Left hindlimb (tissue), 1 donor: Measurements from ENCODE around the gene NLRP1.

Experiments used
- DNase-seq: peaks from one replicate; pipeline ENCODE4 v3.0.0-alpha.2; 2018

NLRP1 gene

GRCh38 chr17:5584383-5585286 lies at the start of gene NLRP1:
Gene NLRP1 (minus strand): TSS chr17:5584509. CDS start chr17:5583957, 552 bp downstream.
- peak; percentile 87 for DNase-seq

DNA sequence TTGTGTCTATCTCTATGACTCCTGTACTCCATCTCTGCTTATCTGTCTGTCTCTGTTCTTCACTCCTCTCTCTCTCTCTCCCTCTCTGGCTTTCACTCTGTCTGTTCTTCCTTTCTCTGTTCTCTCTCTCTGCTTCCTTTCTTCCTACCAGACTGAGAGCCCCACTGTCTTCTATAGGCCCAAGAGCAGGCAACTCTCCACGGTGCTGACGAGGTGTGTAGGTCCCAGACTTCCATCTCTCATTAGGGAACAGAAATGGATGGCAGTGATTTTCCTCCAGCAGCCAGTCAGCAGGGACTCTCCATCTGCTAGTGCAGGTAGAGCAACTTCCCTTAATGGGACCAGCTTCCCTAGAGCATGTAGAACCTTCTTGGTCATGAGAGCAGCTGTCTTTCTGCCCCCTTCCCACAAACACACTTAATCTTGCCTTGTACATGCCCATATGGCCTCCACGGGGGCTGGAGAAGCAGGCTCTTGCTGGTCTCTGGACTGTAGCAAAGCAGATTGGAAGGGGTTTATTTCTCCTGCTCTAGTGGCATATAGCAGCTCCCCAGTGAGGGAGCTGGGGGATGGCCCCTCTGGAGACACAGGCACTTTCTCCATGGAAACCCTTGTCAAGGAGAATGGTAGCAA lies 47.8 kb upstream of the NLRP1 start:
- DNase-seq: no peak

GRCh38 chr17:5630434-5630833 lies 46.1 kb upstream of the NLRP1 start:
- DNase-seq: no peak

- no peak for DNase-seq
Observed at GRCh38 chr17:5629128-5629527, 44.8 kb upstream of the NLRP1 start.

DNA sequence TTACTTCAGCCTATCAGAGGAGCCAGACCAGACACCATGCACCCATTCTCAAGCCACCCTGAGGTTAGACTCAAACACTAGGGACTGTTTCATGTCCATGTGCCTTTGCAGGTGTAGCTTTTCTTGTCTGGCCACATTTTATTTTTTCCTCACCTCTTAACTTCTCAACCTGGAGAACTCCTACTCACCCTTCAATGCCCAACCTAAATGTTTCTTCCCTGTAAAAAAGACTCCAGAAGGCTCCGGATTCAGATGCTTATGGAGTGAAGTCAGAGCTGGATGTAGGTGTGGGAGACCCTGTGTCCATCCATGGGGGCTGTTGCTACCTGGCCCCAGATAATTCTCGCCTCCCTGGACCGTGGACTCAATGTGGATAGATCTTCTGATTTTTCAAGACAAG lies 44.0 kb upstream of the NLRP1 start:
- no peak for DNase-seq

GRCh38 chr17:5624211-5624610 lies 39.9 kb upstream of the NLRP1 start:
- no peak for DNase-seq

DNA sequence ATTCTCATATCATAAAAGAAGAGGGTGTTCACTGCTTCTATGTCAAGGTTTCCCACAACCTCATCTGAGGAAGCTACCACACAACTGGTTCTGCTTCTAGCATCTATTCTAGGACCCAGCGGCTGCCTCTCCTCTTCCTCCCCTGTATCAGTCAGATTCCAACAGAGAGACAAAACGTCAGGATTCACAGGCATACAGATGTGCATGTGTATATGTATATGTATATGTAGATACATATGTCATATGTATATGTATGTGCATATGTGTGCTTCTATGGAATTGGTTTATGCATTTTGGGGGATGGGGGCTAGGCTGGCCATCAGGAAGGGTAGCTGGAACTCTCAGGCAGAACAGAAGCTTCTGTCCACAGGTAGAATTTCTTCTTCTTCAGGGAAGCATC lies 37.4 kb upstream of the NLRP1 start:
- DNase-seq: no peak

GRCh38 chr17:5621026-5621425 lies 36.7 kb upstream of the NLRP1 start:
- no peak for DNase-seq

- DNase-seq: no peak
Observed at GRCh38 chr17:5619088-5619740, 34.9 kb upstream of the NLRP1 start.

DNA sequence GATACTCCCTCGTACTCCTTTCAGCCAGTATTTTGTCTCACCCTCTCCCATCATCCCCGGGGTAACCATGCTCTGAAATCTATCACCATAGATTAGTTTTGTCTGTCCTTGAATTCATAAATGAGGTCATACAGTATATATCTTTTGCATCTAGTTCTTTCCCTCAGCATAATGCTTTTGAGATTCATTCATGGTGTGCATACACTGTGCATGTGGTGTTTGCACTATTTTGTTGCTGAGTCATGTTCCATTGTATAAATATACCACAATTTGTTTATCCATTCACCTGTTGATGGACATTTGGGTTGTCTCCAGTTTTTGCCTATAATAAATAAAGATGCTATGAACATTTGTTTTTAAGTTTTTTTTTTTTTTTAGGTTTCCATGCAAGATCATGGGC lies 34.2 kb upstream of the NLRP1 start:
- no peak for DNase-seq

GRCh38 chr17:5615476-5615875 lies 31.2 kb upstream of the NLRP1 start:
- no peak for DNase-seq

- DNase-seq: no peak
Observed at GRCh38 chr17:5610956-5611355, 26.6 kb upstream of the NLRP1 start.

DNA sequence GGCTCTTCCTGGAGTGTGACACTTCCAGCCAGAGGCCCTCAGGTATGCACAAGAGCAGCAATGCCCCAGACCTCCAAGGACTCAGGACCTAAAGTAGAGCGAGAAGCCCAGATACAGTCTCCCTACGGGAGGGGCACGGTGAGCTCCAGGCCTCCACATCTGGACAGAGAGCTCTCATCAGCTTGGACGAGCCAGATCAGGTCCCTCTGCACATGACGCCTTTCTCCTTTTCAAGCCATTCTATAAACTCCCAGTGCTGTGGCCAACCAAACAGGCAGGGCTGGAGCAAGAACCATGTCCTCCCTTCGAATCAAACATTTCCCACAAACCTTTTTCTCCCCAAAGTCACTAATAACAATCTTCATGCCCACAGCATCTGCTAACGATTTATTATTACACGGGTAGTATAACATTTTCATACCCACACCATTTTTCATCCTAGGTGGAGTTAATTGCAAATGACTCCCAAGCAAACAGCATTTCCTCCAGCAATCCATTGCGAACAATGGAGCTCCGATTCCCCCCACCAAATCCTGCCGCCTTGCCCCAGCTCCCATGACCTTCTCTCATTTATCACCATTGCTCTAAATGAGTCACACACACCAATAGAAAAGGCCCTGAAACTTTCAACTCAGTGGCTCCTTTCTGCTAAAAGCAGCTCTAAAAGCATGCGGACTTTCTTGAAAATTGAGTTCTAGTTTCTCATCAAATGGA lies 24.2 kb upstream of the NLRP1 start:
- DNase-seq: no peak

- DNase-seq: no peak
Observed at GRCh38 chr17:5607946-5608345, 23.6 kb upstream of the NLRP1 start.

DNA sequence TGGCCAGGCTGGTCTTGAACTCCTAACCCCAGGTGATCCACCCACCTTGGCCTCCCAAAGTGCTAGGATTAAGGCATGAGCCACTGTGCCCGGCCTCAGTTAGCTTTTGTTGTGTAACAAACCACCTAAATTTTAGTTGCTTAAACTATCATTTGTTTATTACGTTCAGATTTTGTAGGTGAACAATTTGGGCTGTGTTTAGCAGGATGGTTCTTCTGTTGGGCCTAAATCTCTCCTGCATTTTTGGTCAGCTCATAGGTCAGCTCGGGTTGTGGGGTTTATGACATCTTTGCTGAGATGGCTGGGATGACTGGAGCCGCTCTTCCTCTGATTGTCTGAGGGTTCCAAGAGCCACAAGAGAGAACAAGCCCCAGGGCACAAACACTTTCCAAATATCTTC lies 21.1 kb upstream of the NLRP1 start:
- DNase-seq: no peak

GRCh38 chr17:5600041-5600440 lies 15.7 kb upstream of the NLRP1 start:
- no peak for DNase-seq

DNA sequence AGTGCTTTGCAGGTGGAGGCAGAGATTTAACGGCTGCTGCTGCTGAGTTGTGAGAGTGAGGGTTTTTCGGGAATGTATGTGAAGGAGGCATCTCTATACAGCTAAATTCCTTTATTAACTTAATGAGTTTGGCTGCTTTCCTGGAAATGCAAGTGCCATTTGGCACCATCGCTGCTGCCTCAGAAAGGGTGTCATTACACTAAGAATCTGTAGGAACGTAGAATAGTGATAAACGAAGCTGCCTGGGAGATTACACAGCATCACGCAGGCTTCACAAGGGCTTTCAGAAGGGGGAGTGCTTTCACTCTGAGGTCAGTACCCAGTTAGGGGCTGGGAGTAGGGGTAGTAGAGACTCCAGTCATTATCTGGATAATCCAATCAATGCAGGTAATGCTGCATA lies 14.1 kb upstream of the NLRP1 start:
- no peak for DNase-seq

DNA sequence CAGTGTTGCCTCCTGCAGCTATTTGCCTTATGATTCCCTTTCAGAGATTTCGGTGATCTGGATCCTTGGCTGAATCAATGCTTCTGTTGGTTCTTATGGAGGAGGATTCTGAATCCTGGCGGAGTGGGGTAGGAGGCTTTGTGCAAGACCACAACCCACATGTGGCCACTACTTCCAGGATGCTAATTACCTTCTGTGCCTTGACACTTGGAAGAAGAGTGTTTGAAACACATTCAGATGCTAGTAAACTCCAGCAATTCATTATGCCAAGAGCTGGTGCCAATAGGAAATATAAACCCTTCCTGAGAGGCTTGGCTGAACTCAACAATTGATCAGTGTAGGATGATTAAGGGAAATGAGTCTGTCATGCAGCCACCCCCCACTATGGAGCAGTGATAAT lies 12.1 kb upstream of the NLRP1 start:
- DNase-seq: no peak

DNA sequence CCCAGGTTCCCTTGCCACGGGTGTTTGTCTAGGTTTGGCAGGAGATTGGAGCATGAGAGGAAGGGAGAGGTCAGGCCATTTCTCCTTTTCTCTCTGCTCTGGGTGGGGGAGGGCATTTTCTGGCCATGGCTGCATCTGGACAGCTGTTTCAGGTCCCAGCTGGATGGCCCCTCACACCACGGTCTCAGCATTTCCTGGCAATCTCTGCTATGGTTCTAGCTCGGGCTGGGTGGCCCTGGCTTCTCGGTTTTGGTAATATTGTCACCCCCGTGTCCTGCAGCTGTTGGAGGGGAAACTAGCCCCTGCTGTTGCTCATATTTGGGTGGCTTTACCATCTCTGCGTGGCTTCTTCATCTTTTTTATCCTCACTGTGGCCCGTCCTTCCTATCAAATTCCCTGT lies 11.5 kb upstream of the NLRP1 start:
- DNase-seq: no peak

DNA sequence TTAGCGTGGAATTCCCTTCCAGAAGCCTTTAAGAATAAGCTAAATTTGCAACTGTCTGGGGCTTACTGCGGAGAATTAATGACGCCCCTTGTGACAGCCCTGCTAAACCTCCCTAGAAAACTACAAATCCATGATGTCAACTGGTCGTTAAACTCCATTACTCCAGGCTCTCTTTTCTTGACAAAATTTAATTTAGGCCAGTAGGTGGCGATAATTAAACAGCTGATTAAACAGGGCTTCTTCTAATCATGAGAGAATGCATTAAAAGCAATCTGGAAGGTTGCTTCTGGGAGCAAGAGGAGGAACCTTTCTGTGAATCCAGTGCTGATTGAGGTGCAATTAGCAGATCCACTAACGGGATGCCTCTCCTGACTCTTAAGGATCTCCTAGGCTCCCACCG lies 8.1 kb upstream of the NLRP1 start:
- no peak for DNase-seq

GRCh38 chr17:5591966-5592365 lies 7.7 kb upstream of the NLRP1 start:
- DNase-seq: no peak

- no peak for DNase-seq
Observed at GRCh38 chr17:5588584-5588983, 4.3 kb upstream of the NLRP1 start.

DNA sequence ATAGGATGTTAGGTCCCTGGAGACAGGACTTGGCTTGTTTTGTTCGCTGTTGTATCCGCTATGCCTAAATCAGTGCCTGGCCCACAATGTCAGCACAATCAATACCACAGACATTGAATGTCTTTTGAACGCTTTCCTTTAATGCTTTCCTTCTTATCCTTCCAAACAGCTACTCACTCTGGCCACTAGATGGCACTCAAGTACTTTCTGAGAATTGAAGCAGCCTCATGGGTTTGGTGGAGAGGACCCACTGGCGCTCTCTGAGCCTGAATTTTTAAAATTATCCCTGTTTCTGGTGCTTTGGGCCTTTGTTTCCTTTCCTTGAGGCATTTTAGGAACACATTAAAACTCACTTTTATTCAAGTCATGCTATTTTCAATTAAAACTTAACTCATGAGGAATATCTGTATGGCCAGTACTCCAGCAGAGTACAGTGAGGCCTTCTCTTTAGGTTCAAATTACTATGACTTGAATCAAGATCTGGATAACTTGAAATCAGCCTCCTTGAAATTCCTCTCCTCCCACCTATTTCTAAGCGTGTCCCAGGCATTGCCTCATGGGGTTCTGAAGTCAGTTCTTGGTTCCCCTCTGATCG lies 3.2 kb upstream of the NLRP1 start:
- DNase-seq: no peak
